IMR-90 (cell line): ENCODE results near the gene GALNT3. TPM values are rescaled to one million over a fixed set of nuclear protein-coding genes. Genes with fewer than 3 reads are reported as not detected.

Source experiments
- ATAC-seq: fragments of 200-7000 bp; cut with Tn5 transposase; 2 replicates; pipeline ENCODE4 v1.9.1; 2020; ENCODE audit warnings: low read depth, mild to moderate bottlenecking, moderate library complexity
- BruUV-seq: library from RNA; stranded (reverse); fragments of 400-500 nt; replicated peaks from 2 replicates; lab custom pipeline; 2021; lab: Mats Ljungman, UMichigan
- CTCF ChIA-PET: fragments of 300-600 bp; formaldehyde crosslinking; extraction: SDS; loops from one replicate; lab custom pipeline; 2021; ENCODE audit warnings: antibody characterized with exemption; lab: Yijun Ruan, JAX
- POLR2A ChIA-PET: fragments of 300-600 bp; sonication (Branson Sonifier 250); formaldehyde crosslinking; loops from one replicate; lab custom pipeline; 2022; ENCODE audit warnings: antibody characterized with exemption; ENCODE audit not compliant: unreplicated experiment; lab: Charles Lee
- DNase-seq: peaks from one replicate; pipeline ENCODE4 v3.0.0; 2013
- H2AFZ ChIP-seq: replicated peaks from 2 replicates; pipeline ENCODE3; 2013; ENCODE audit warnings: low read length, mild to moderate bottlenecking; ENCODE audit not compliant: poor library complexity
- H2AK5ac ChIP-seq: 2 replicates; pipeline ENCODE4 v1.6.1; 2013; ENCODE audit warnings: low read depth, low read length, inconsistent platforms
- H2AK9ac ChIP-seq: replicated peaks from 2 replicates; pipeline ENCODE3; 2013; ENCODE audit warnings: mild to moderate bottlenecking, low read depth, low read length, moderate library complexity; ENCODE audit not compliant: poor library complexity
- H2BK120ac ChIP-seq: 2 replicates; pipeline ENCODE4 v1.6.1; 2013; ENCODE audit warnings: low read depth, low read length, inconsistent platforms
- H2BK15ac ChIP-seq: 3 replicates; pipeline ENCODE4 v1.6.1; 2013; ENCODE audit warnings: low read depth, low read length, inconsistent platforms
- H2BK20ac ChIP-seq: 2 replicates; pipeline ENCODE4 v1.6.1; 2013; ENCODE audit warnings: low read depth, mild to moderate bottlenecking, inconsistent platforms, low read length, moderate library complexity
- H2BK5ac ChIP-seq: 2 replicates; pipeline ENCODE4 v1.6.1; 2013; ENCODE audit warnings: mild to moderate bottlenecking, low read depth, low read length, inconsistent platforms; ENCODE audit not compliant: poor library complexity, severe bottlenecking
- H3K14ac ChIP-seq: replicated peaks from 2 replicates; pipeline ENCODE4 v1.6.1; 2013; ENCODE audit warnings: low read depth, low read length, inconsistent platforms
- H3K18ac ChIP-seq: 2 replicates; pipeline ENCODE4 v1.6.1; 2013; ENCODE audit warnings: low read depth, low read length, control low read depth
- H3K23ac ChIP-seq: 2 replicates; pipeline ENCODE4 v1.6.1; 2013; ENCODE audit warnings: low read depth, low read length, inconsistent platforms
- H3K27ac ChIP-seq: 2 replicates; pipeline ENCODE4 v1.5.1; 2013; ENCODE audit warnings: mild to moderate bottlenecking, control low read depth, low read length; ENCODE audit not compliant: insufficient read depth
- H3K27me3 ChIP-seq: 2 replicates; pipeline ENCODE4 v1.6.1; 2013; ENCODE audit warnings: low read length; ENCODE audit not compliant: control insufficient read depth, insufficient read depth
- H3K36me3 ChIP-seq: 2 replicates; pipeline ENCODE4 v1.6.1; 2013; ENCODE audit warnings: low read length, mixed read lengths; ENCODE audit not compliant: control insufficient read depth, insufficient read depth
- H3K4ac ChIP-seq: 2 replicates; pipeline ENCODE4 v1.6.1; 2013; ENCODE audit warnings: low read depth, low read length, inconsistent platforms
- H3K4me1 ChIP-seq: 2 replicates; pipeline ENCODE4 v1.6.1; 2013; ENCODE audit warnings: low read length, mixed read lengths; ENCODE audit not compliant: control insufficient read depth, insufficient read depth
- H3K4me2 ChIP-seq: 2 replicates; pipeline ENCODE4 v1.6.1; 2013; ENCODE audit warnings: low read depth, mild to moderate bottlenecking, control low read depth, low read length, moderate library complexity
- H3K4me3 ChIP-seq: 2 replicates; pipeline ENCODE4 v1.5.1; 2013; ENCODE audit warnings: low read depth, mild to moderate bottlenecking, control low read depth, low read length, moderate library complexity; ENCODE audit not compliant: insufficient read depth
- H3K56ac ChIP-seq: 2 replicates; pipeline ENCODE4 v1.6.1; 2013; ENCODE audit warnings: low read length, inconsistent platforms; ENCODE audit not compliant: insufficient read depth; ENCODE audit errors: extremely low read depth
- H3K79me1 ChIP-seq, 2 experiments: 2 replicates each; pipeline ENCODE4 v1.6.1; 2013; ENCODE audit warnings: low read length in 2 of 2, inconsistent platforms in 1 of 2, low read depth in 1 of 2
- H3K9ac ChIP-seq: 2 replicates; pipeline ENCODE4 v1.6.1; 2013; ENCODE audit warnings: low read depth, low read length, control low read depth
- H3K9me1 ChIP-seq: 2 replicates; pipeline ENCODE4 v1.6.1; 2013; ENCODE audit warnings: low read length, inconsistent platforms; ENCODE audit not compliant: insufficient read depth
- H3K9me3 ChIP-seq: 2 replicates; pipeline ENCODE4 v1.6.1; 2013; ENCODE audit warnings: low read length; ENCODE audit not compliant: control insufficient read depth, insufficient read depth
- H4K20me1 ChIP-seq: 2 replicates; pipeline ENCODE4 v1.6.1; 2013; ENCODE audit warnings: low read length, inconsistent platforms; ENCODE audit not compliant: insufficient read depth
- H4K5ac ChIP-seq: 2 replicates; pipeline ENCODE4 v1.6.1; 2013; ENCODE audit warnings: mild to moderate bottlenecking, low read depth, low read length, control low read depth
- H4K8ac ChIP-seq, 2 experiments: 2 replicates each; pipeline ENCODE4 v1.6.1; 2013; ENCODE audit warnings: low read depth in 2 of 2, low read length in 2 of 2, control low read depth in 1 of 2, inconsistent platforms in 1 of 2
- H4K91ac ChIP-seq: 2 replicates; pipeline ENCODE4 v1.6.1; 2013; ENCODE audit warnings: low read depth, low read length, inconsistent platforms; ENCODE audit not compliant: insufficient read depth
- BHLHE40 ChIP-seq: fragments of 150-350 bp; IDR thresholded peaks from 2 replicates; pipeline ENCODE4 v1.6.1; 2016; ENCODE audit warnings: mild to moderate bottlenecking, low read depth, low read length
- CEBPB ChIP-seq: IDR thresholded peaks from 2 replicates; pipeline ENCODE4 v1.6.1; 2012; ENCODE audit warnings: low read depth, low read length, improper control_type of control experiment
- MXI1 ChIP-seq: IDR thresholded peaks from 2 replicates; pipeline ENCODE4 v1.6.1; 2012; ENCODE audit warnings: low read depth, mild to moderate bottlenecking, low read length, moderate library complexity, borderline replicate concordance
- POLR2A ChIP-seq: IDR thresholded peaks from 2 replicates; pipeline ENCODE4 v1.6.1; 2012; ENCODE audit warnings: mild to moderate bottlenecking, low read depth, low read length
- RCOR1 ChIP-seq: IDR thresholded peaks from 2 replicates; pipeline ENCODE4 v1.6.1; 2012; ENCODE audit warnings: mild to moderate bottlenecking, low read length, improper control_type of control experiment; ENCODE audit not compliant: insufficient replicate concordance
- SMC3 ChIP-seq: fragments of 150-350 bp; IDR thresholded peaks from 2 replicates; pipeline ENCODE4 v1.6.1; 2016; ENCODE audit warnings: low read depth, mild to moderate bottlenecking, antibody characterized with exemption, low read length, moderate library complexity
- WGBS, 2 experiments: methylation state at CpG; one replicate each; pipeline versions ENCODE4 v1.1.5 to v1.1.7; 2013; ENCODE audit warnings: missing lambda C conversion rate in 2 of 2; ENCODE audit not compliant: insufficient read length in 1 of 2; ENCODE audit errors: extremely low coverage in 2 of 2; 5-methylcytosine and 5-hydroxymethylcytosine counted together
- dilution Hi-C: fragments of 300-500 bp; cut with HindIII; formaldehyde crosslinking; loops from one replicate; pipeline ENCODE4 v1.14.3; 2018; ENCODE audit warnings: low sequenced_read_pairs; ENCODE audit not compliant: unreplicated experiment
- in situ Hi-C: fragments of 300-500 bp; cut with MboI; formaldehyde crosslinking; loops from 3 replicates; pipeline ENCODE4 v1.14.3; 2019; ENCODE audit warnings: low sequenced_read_pairs, inconsistent platforms, mixed read lengths
- intact Hi-C: fragments of 100-400 bp; cut with micrococcal nuclease; formaldehyde crosslinking; loops from 2 replicates; pipeline ENCODE4 v1.10.0; 2022
- polyA plus RNA-seq, 3 experiments: library from polyadenylated mRNA; depleted of rRNA; stranded (reverse); fragments of >200 nt; gene quantifications; 2 replicates each; pipeline ENCODE4 v1.2.3, GENCODE V29; 2012; ENCODE audit warnings: low replicate concordance in 1 of 3
- total RNA-seq: library from RNA; depleted of rRNA; stranded (reverse); fragments of >200 nt; gene quantifications from 2 replicates; pipeline ENCODE4 v1.2.3, GENCODE V29; 2012

The GALNT3 gene
- total and polyA plus RNA-seq, 2 of the 4 experiments (the other 2 are of a cell fraction) = 1.1 to 2.0 TPM

GRCh38 chr2:165835363-165835762, 41.3 kb upstream of the GALNT3 start:
- no peak for ATAC-seq
- no peak overlapping the region for H3K4me3 ChIP-seq
- no peak overlapping the region for H4K91ac ChIP-seq
- H2AK5ac ChIP-seq = no peak overlapping the region
- ChIA-PET CTCF (no interaction called here), POLR2A (no interaction called here)
- no peak for TF ChIP-seq CEBPB
- no peak for TF ChIP-seq MXI1
- no peak for TF ChIP-seq SMC3
- TF ChIP-seq POLR2A = no peak
- TF ChIP-seq RCOR1 = no peak
- no peak for TF ChIP-seq BHLHE40
- H4K5ac ChIP-seq = no peak overlapping the region
- no peak overlapping the region for H3K4ac ChIP-seq
- H2BK5ac ChIP-seq = no peak overlapping the region
- H3K23ac ChIP-seq = no peak overlapping the region
- no TSS peak for BruUV-seq
- H3K4me2 ChIP-seq = no peak overlapping the region
- H4K20me1 ChIP-seq = no peaks in the 10 kb centered on the region
- no peaks in the 10 kb centered on the region for H3K27me3 ChIP-seq
- no peaks in the 10 kb centered on the region for H3K79me1 ChIP-seq
- no CpG with 5 or more reads among the region's 2 CpGs for WGBS, 2 experiments
- H3K36me3 ChIP-seq = no peaks in the 10 kb centered on the region
- DNase-seq = no peak
- H3K9me3 ChIP-seq = no peaks in the 10 kb centered on the region
- no peak overlapping the region for H2BK15ac ChIP-seq
- in situ Hi-C loops = no loop called here
- no peak overlapping the region for H3K9ac ChIP-seq
- no peak overlapping the region for H2AFZ ChIP-seq
- intact Hi-C loops = no loop called here
- no peaks in the 10 kb centered on the region for H3K9me1 ChIP-seq
- no peak overlapping the region for H3K18ac ChIP-seq
- H3K27ac ChIP-seq = no peak overlapping the region
- no peak overlapping the region for H3K14ac ChIP-seq
- dilution Hi-C loops = no loop called here
- no peak overlapping the region for H2BK20ac ChIP-seq
- H3K4me1 ChIP-seq = peaks cover 3% of the 10 kb centered on the region
- H2AK9ac ChIP-seq = no peak overlapping the region
- H4K8ac ChIP-seq = no peak overlapping the region
- H2BK120ac ChIP-seq = no peak overlapping the region
- H3K56ac ChIP-seq = no peak overlapping the region
